ENCODE results near the gene HTR3A. TPM values are rescaled to one million over a fixed set of nuclear protein-coding genes. Genes with fewer than 3 reads are reported as not detected.
"Not testable (repeated sequence)": the region's sequence is repeated elsewhere in the genome, so short reads cannot be mapped to it uniquely, and the experiment has no call there.

The HTR3A gene
- not detected in 2 replicates for total RNA-seq (2014; rRNA removed; shearing (Covaris generic))

DNA sequence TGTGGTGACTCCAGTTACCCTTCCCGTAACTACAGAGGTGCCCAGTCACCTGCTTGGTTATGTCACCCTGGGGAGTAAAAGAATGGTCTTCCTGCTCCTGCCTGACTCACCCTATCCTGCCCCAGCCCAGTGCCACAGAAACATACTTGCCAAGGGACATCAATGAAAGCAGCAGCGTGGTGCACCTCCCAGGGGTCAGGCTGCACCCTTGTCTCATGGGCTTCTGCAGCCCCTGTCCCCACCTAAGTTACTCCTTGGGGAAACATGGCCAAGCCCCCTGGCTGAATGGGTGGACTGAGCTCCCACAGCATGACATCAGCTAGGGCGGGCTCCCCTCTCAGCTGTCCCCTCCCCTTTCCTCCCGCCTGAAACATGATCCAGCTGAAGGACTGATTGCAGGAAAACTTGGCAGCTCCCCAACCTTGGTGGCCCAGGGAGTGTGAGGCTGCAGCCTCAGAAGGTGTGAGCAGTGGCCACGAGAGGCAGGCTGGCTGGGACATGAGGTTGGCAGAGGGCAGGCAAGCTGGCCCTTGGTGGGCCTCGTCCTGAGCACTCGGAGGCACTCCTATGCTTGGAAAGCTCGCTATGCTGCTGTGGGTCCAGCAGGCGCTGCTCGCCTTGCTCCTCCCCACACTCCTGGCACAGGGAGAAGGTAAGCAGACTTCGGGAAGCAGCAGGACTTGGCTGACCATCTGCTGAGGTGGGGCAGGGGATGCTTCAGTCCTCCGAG, at the start of gene HTR3A:
TSS of gene HTR3A (plus strand) at position 368 of the 730 bp plus-strand sequence. CDS start at position 586, 218 bp downstream.
- DNase-seq (ENCODE audit: low spot score) = peak; percentile 91

DNA sequence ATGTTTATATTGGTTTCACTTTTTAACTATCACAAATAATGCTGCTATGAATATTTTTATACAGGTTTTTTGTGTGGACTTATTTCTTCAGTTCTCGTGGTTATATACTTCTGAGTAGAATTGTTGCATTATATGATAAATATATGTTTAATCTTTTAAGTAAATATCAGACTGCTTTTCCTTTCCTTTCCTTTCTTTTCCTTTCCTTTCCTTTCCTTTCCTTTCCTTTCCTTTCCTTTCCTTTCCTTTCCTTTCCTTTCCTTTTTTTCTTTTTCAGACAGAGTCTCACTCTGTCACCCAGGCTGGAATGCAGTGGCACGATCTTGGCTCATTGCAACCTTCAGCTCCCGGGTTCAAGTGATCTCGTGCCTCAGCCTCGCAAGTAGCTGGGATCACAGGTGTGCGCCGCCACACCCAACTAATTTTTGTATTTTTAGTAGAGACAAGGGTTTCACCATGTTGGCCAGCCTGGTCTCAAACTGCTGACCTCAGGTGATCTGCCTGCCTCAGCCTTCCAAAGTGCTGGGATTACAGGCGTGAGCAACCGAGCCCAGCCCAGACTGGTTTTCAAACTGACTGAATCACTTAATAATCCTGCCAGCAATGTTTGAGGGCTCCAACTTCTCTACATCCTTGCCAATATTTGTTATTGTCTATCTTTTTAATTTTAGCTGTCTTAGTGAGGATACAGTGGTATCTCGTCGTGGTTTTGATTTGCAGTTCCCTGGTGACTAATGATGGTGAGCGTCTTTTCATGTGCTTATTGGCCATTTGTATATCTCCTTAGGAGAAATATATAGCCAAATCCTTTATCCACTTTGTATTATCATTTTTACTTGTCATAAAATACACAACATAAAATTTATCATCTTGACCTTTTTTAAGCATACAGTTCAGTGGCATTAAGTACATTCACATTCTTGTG, 48.4 kb upstream of the HTR3A start:
- no peak for DNase-seq (ENCODE audit: low spot score)

- DNase-seq (ENCODE audit: low spot score) = no peak
These were observed 46.6 kb upstream of the HTR3A start for GRCh38 chr11:113928311-113928710.

DNA sequence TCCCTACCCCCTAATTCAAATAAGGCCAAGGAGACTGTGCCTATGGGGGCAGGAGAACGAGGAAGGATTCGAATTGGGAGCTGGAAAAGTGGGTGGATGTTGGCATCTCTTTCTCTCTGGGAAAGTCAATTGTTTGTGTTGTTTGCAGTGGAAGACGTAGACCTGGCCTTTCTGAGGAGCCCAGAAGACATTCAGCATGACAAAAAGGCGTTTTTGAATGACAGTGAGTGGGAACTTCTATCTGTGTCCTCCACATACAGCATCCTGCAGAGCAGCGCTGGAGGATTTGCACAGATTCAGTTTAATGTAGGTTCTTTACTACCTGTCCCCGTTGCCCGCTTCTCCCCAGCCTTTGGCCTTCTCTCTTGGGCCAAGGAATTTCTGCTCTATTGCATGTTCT, 42.1 kb upstream of the HTR3A start:
- no peak for DNase-seq (ENCODE audit: low spot score)

GRCh38 chr11:113934193-113934592, 40.7 kb upstream of the HTR3A start:
- DNase-seq (ENCODE audit: low spot score) = not testable (repeated sequence)

- no peak for DNase-seq (ENCODE audit: low spot score)
These were observed 40.1 kb upstream of the HTR3A start for GRCh38 chr11:113934761-113935160.

GRCh38 chr11:113935858-113936257, 39.0 kb upstream of the HTR3A start:
- no peak for DNase-seq (ENCODE audit: low spot score)

DNA sequence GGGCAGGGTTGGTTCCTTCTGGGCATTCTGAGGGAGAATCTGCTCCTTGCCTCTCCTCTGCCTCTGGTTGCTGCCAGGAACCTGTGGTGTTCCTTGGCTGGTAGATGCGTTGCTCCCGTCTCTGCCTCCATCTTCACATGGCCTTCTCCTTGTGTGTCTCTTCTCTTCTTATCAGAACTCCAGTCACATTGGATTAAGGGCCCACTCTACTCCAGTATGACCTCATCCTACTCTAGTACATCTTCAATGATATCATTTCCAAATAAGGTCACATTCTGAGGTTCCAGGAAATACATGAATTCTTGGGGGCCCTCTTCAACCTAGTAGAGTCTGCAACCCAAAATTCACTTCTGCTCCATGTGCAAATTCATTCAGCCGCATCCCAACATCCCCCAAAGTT, 37.0 kb upstream of the HTR3A start:
- no peak for DNase-seq (ENCODE audit: low spot score)

GRCh38 chr11:113942256-113942655, 32.7 kb upstream of the HTR3A start:
- DNase-seq (ENCODE audit: low spot score) = no peak

- not testable (repeated sequence) for DNase-seq (ENCODE audit: low spot score)
These were observed 28.7 kb upstream of the HTR3A start for GRCh38 chr11:113946162-113946561.

DNA sequence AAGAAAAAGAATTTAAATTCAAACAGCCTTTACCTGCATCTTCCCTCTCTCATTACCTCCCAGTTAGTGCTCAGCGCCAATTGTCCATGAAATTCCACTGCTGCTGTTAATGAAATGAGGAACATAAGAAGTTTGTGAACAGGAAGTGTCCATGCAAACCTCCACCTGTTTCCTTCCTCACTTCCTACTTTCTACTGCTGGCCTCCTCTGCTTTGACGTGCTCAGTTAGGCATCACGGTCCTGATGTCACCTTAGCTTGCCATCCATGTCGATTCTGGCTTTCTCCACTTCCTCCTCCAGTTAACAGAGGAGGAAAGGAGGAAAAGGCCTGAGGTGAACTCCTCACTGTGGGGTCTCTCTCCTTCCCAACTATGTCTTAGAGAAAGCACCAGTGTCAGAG, 26.9 kb upstream of the HTR3A start:
- no peak for DNase-seq (ENCODE audit: low spot score)

GRCh38 chr11:113949891-113950290, 25.0 kb upstream of the HTR3A start:
- DNase-seq (ENCODE audit: low spot score) = no peak

- DNase-seq (ENCODE audit: low spot score) = no peak
These were observed 23.4 kb upstream of the HTR3A start for GRCh38 chr11:113951537-113951936.

- DNase-seq (ENCODE audit: low spot score) = no peak
These were observed 22.8 kb upstream of the HTR3A start for GRCh38 chr11:113952070-113952469.

DNA sequence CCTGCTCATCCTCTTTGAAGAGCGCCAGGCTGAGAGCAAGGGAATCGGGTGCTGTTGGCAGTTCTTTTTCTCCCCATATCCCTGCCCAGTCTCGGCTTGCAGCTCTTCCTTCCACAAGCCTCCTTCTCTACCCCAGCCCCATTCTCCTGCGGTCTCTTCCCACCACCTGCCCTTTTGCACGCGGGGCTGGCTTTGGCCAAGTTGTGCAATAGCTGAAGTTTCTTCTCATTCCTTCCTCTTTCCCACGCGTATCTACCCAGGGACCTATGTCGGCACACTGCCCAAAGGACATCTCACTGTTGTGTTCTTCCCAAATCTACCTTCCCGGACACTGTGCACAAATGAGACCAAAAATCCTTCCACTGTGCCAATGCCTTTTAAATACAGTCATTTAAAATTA, 22.3 kb upstream of the HTR3A start:
- DNase-seq (ENCODE audit: low spot score) = no peak

- no peak for DNase-seq (ENCODE audit: low spot score)
These were observed 20.7 kb upstream of the HTR3A start for GRCh38 chr11:113954235-113954634.

DNA sequence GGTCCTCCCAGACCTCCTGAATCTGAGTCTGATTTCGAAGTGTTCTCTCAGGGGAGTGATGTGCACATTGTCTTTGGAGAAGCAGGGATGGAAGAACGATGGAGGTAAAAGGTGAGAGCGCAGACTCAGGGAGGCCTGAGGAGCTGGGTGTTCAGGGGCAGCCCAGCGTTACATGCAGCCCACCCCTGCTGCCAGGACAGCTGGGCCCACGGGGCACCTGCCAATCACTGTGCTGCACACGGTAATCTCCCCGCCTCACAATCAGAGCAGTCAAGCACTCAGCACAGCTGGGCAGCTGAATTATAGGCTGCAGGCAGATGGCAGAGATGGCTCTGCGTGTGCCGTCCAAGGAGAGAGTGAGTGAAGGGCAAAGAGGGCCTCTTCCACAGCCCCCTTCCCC, 17.9 kb upstream of the HTR3A start:
- no peak for DNase-seq (ENCODE audit: low spot score)

DNA sequence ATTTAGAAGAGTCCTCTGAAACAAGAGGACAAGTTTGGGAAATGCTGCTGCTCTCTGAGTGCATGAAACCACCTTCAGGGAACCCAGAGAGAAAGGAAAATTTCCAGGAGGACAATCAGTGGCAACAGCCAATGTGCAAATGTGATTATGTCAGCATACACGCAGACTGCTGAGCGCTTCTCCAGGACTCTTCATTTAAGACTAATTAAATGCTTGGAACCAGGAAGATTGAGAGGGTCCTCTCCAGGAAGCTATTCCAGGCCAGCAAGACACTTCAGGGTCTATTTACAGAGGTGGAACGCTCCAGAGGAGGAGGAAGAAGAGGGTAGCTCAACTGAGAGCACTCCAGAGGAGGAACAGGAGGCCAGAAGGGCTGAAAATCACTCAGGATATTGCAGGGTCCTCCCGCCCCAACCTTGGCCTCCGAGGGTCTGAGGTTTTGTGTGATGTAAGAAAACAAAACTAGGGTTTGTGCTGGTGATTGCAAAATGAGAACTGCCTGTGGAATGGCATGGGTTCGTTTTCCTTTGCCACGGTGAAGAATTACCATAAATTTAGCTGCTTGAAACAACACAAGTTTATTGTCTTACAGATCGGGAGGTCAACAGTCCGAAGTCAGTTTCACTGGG, 14.1 kb upstream of the HTR3A start:
- DNase-seq (ENCODE audit: low spot score) = no peak

GRCh38 chr11:113967361-113967760, 7.5 kb upstream of the HTR3A start:
- DNase-seq (ENCODE audit: low spot score) = no peak

- DNase-seq (ENCODE audit: low spot score) = no peak
These were observed 3.3 kb upstream of the HTR3A start for GRCh38 chr11:113971506-113972195.

GRCh38 chr11:113977071-113977490, 2.2 kb downstream of the HTR3A start:
- no peak for DNase-seq (ENCODE audit: low spot score)

DNA sequence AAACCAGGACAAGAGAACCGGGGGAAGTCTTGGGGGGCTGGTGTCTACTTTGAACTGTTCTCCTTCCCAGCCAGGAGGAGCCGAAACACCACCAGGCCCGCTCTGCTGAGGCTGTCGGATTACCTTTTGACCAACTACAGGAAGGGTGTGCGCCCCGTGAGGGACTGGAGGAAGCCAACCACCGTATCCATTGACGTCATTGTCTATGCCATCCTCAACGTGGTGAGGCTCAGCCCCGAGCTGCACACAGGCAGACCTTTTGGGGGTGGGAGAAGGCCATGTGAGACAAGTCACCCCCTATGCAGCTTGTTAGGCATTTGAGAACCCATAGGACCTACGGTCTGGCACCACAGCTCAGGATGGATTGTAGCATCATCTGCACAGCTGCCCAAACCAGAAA, 2.8 kb downstream of the HTR3A start:
- DNase-seq (ENCODE audit: low spot score) = no peak
